Pancreas (tissue), 10 donors: ENCODE measurements around the gene NBL1. TPM values are rescaled to one million over a fixed set of nuclear protein-coding genes. Genes with fewer than 3 reads are reported as not detected.

Source experiments
- ATAC-seq, 4 donors: fragments of 200-7000 bp; cut with Tn5 transposase; one replicate each; pipeline versions ENCODE4 v1.8.0 to v1.9.1; 2020; ENCODE audit warnings: mild to moderate bottlenecking in 4 of 4, moderate library complexity in 4 of 4
- DNase-seq, 6 donors: peaks; one replicate each; pipeline ENCODE4 v3.0.0-alpha.2; 2020
- FAIRE-seq: peaks from 2 replicates; lab custom pipeline; 2012; peaks lifted over from hg19 to GRCh38; lab: Jason Lieb, UNC
- H3K27ac ChIP-seq, 4 donors: fragments of 200-600 bp; sonication (generic); 1 replicate in 3 of 4; 2 replicates in 1 of 4; pipeline versions ENCODE4 v1.5.0 to v1.8.0; 2020
- H3K27me3 ChIP-seq, 4 donors: fragments of 200-600 bp; one replicate each; pipeline ENCODE4 v1.8.0; 2021
- H3K36me3 ChIP-seq, 3 donors: fragments of 200-600 bp; sonication (generic) in 1 of 3; one replicate each; pipeline versions ENCODE4 v1.5.0 to v1.8.0; 2020 to 2021
- H3K4me1 ChIP-seq, 3 donors: fragments of 200-600 bp; one replicate each; pipeline ENCODE4 v1.8.0; 2021
- H3K4me3 ChIP-seq, 4 donors: fragments of 200-600 bp; sonication (generic) in 2 of 4; one replicate each; pipeline versions ENCODE4 v1.5.0 to v1.8.0; 2020 to 2021
- H3K9me3 ChIP-seq, 4 donors: fragments of 200-600 bp; one replicate each; pipeline ENCODE4 v1.8.0; 2021
- WGBS, 2 donors: extraction: QIAGEN DNeasy Blood & Tissue Kit; methylation state at CpG; one replicate each; pipeline ENCODE4 v1.1.7; 2013; 5-methylcytosine and 5-hydroxymethylcytosine counted together
- intact Hi-C, 3 donors: fragments of 100-400 bp; cut with DNase I; formaldehyde crosslinking; loops; one replicate each; pipeline versions ENCODE4 v1.11.1 to v1.14.2; 2022
- polyA plus RNA-seq, 2 donors: library from polyadenylated mRNA; stranded (reverse); fragments of 200-250 nt; gene quantifications; one replicate each; pipeline ENCODE4 v1.2.3, GENCODE V29; 2013
- total RNA-seq, 6 donors: library from RNA; stranded (reverse); fragmentation: NEBNext Ultra II Directional in 4 of 6; extraction: Animal tissue kit (Norgen Biotek cat#: 25700) in 4 of 6; gene quantifications; one replicate each; pipeline versions ENCODE4 v1.2.1 to v1.2.4, GENCODE V29; 2021 to 2023
- TF ChIP-seq, protein P1 (sequence below), 4 donors: fragments of 200-600 bp; sonication (generic) in 3 of 4; IDR thresholded peaks; one replicate each; pipeline versions ENCODE4 v1.5.0 to v1.8.0; 2021; ENCODE audit warnings: antibody characterized with exemption in 4 of 4
- donor health status: healthy with polysubstance abuse.
- donor health status: DM: no; HTN: no; CAD: no; lungs with moderate emphysema.
- donor health status: DM: no; HTN: no; CAD: no.
- donor health status: control.
- donor health status: control.
- donor health status: Bipolar disorder and iron deficiency.
- donor health status: DM: yes; HTN: yes; CAD: no.
- donor health status: DM: no; HTN: no; CAD: no.
- donor health status: DM: no; HTN: no; CAD: no.
- donor health status: DM: yes; HTN: yes; CAD: no.

NBL1 gene
- total and polyA plus RNA-seq, 8 donors = 5.8 to 45.6 (median 22.6) TPM

- ATAC-seq (no peak), DNase-seq (no peak), FAIRE-seq (no peak)
- no peak overlapping the region for H3K4me3 ChIP-seq
- no peaks in the 10 kb centered on the region for H3K9me3 ChIP-seq
- TF ChIP-seq, protein P1, sequence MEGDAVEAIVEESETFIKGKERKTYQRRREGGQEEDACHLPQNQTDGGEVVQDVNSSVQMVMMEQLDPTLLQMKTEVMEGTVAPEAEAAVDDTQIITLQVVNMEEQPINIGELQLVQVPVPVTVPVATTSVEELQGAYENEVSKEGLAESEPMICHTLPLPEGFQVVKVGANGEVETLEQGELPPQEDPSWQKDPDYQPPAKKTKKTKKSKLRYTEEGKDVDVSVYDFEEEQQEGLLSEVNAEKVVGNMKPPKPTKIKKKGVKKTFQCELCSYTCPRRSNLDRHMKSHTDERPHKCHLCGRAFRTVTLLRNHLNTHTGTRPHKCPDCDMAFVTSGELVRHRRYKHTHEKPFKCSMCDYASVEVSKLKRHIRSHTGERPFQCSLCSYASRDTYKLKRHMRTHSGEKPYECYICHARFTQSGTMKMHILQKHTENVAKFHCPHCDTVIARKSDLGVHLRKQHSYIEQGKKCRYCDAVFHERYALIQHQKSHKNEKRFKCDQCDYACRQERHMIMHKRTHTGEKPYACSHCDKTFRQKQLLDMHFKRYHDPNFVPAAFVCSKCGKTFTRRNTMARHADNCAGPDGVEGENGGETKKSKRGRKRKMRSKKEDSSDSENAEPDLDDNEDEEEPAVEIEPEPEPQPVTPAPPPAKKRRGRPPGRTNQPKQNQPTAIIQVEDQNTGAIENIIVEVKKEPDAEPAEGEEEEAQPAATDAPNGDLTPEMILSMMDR (IDR thresholded peaks at IDR 0.05) = no peak
- 49 to 55% methylated on average over 2 of the region's 2 CpGs for WGBS, 2 donors
- peak overlapping the region in 1 of 4 donors; percentile 9 for H3K27ac ChIP-seq
- no peaks in the 10 kb centered on the region for H3K36me3 ChIP-seq
- H3K4me1 ChIP-seq = peaks cover 15 to 31% (median 22%) of the 10 kb centered on the region in 3 donors
- intact Hi-C loops = no loop called here
- H3K27me3 ChIP-seq = no peaks in the 10 kb centered on the region
These were observed 27.6 kb upstream of the NBL1 start for GRCh38 chr1:19616489-19616888.

DNA sequence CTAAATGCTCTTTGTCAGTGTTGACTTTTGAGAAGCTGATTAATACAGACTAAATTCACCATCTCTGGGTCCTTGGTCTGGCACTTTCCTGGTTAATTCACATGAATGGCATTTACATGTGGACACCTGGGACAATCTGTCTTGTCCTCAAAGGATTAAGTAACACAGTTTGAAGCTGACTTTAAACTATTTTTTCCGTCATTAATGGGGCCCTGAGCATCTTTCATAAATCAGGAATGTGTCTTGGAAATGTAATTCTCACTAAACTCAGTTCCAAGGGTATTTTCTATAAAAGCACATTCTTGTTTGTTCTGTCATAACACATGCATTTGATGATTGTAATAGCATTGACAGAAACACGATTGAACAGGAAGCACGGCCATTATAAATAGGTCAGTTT is 26.7 kb upstream of the NBL1 start:
- H3K36me3 ChIP-seq = no peaks in the 10 kb centered on the region
- ATAC-seq = no peak
- H3K4me3 ChIP-seq = no peak overlapping the region
- 56 to 59% methylated on average over 3 of the region's 3 CpGs for WGBS, 2 donors
- no peak for FAIRE-seq
- intact Hi-C loops = no loop called here
- no peaks in the 10 kb centered on the region for H3K27me3 ChIP-seq
- TF ChIP-seq, protein P1 (IDR thresholded peaks at IDR 0.05) = no peak
- no peak overlapping the region for H3K27ac ChIP-seq
- peaks cover 15 to 31% (median 22%) of the 10 kb centered on the region in 3 donors for H3K4me1 ChIP-seq
- no peaks in the 10 kb centered on the region for H3K9me3 ChIP-seq
- no peak for DNase-seq

GRCh38 chr1:19618428-19618827 is 25.7 kb upstream of the NBL1 start:
- ATAC-seq (no peak), DNase-seq (no peak), FAIRE-seq (no peak)
- Histone ChIP-seq H3K9me3 (no peaks in the 10 kb centered on the region), H3K36me3 (no peaks in the 10 kb centered on the region), H3K27ac (no peak overlapping the region), H3K4me3 (no peak overlapping the region), H3K4me1 (peaks cover 15 to 31% (median 22%) of the 10 kb centered on the region in 3 donors), H3K27me3 (no peaks in the 10 kb centered on the region)
- TF ChIP-seq, protein P1 (IDR thresholded peaks at IDR 0.05) = no peak
- WGBS, 2 donors = 93 to 95% methylated on average over 3 of the region's 3 CpGs
- intact Hi-C loops = no loop called here

GRCh38 chr1:19619697-19620384 is 24.3 kb upstream of the NBL1 start:
- peak overlapping the region in 1 of 4 donors; percentile 44 for H3K27ac ChIP-seq
- H3K27me3 ChIP-seq = no peaks in the 10 kb centered on the region
- H3K9me3 ChIP-seq = no peaks in the 10 kb centered on the region
- peaks cover 0 to 8% (median 2%) of the 10 kb centered on the region in 3 donors for H3K36me3 ChIP-seq
- 25 to 28% methylated on average over 3 of the region's 3 CpGs for WGBS, 2 donors
- ATAC-seq (peak; percentile 61 to 88 (median 76)), DNase-seq (peak in 1 of 6 donors; percentile 31), FAIRE-seq (no peak)
- peaks cover 15 to 31% (median 22%) of the 10 kb centered on the region in 3 donors for H3K4me1 ChIP-seq
- no peak overlapping the region for H3K4me3 ChIP-seq
- intact Hi-C loops = no loop called here
- TF ChIP-seq, protein P1 (IDR thresholded peaks at IDR 0.05) = no peak

DNA sequence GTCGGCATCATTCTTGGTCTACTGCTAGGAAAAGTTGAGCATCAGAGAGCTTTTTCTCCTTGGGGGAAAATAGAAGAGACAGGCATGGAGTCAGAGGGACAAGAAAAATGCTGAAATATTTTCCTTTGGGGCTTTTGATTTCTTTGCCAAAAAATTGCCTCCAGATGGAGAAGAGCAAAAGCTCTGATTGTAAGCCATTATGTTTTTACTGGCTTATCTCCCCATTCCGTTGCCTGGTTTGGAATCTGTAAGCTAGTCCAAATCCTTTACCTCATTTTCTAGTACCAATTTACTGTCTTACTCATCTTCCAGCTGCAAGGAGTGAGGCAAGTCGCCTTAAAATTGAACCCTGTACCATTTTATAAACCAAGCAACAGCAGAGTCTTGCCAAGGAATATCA is 23.3 kb upstream of the NBL1 start:
- H3K4me1 ChIP-seq = peaks cover 15 to 31% (median 22%) of the 10 kb centered on the region in 3 donors
- no peaks in the 10 kb centered on the region for H3K27me3 ChIP-seq
- TF ChIP-seq, protein P1 (IDR thresholded peaks at IDR 0.05) = no peak
- intact Hi-C loops = no loop called here
- peaks cover 0 to 12% (median 2%) of the 10 kb centered on the region in 3 donors for H3K36me3 ChIP-seq
- H3K4me3 ChIP-seq = no peak overlapping the region
- DNase-seq (no peak), ATAC-seq (no peak), FAIRE-seq (no peak)
- 72 to 79% methylated on average over 3 of the region's 3 CpGs for WGBS, 2 donors
- no peaks in the 10 kb centered on the region for H3K9me3 ChIP-seq
- H3K27ac ChIP-seq = peak overlapping the region in 1 of 4 donors; percentile 44
